Aorta (tissue), 5 donors: ENCODE results near the gene FOXS1. TPM values are rescaled to one million over a fixed set of nuclear protein-coding genes. Genes with fewer than 3 reads are reported as not detected.

ENCODE experiments used
- ATAC-seq: fragments of 200-7000 bp; cut with Tn5 transposase; one replicate; pipeline ENCODE4 v1.9.1; 2022; ENCODE audit warnings: moderate library complexity; ENCODE audit not compliant: low FRiP score
- DNase-seq, 2 donors: peaks; one replicate each; pipeline ENCODE4 v3.0.0-alpha.2; 2020
- H3K27ac ChIP-seq, 2 donors: one replicate each; pipeline ENCODE4 v1.5.1; 2013; ENCODE audit warnings: low read length in 2 of 2, mild to moderate bottlenecking in 2 of 2, moderate library complexity in 2 of 2, control low read depth in 1 of 2, inconsistent platforms in 1 of 2, low read depth in 1 of 2
- H3K27me3 ChIP-seq, 2 donors: one replicate each; pipeline ENCODE4 v1.6.1; 2013; ENCODE audit warnings: control low read depth in 1 of 2, low read length in 1 of 2, mild to moderate bottlenecking in 1 of 2, moderate library complexity in 1 of 2; ENCODE audit not compliant: insufficient read depth in 2 of 2, control insufficient read depth in 1 of 2
- H3K36me3 ChIP-seq, 2 donors: one replicate each; pipeline ENCODE4 v1.6.1; 2013; ENCODE audit warnings: control low read depth in 1 of 2, low read length in 1 of 2, mild to moderate bottlenecking in 1 of 2; ENCODE audit not compliant: insufficient read depth in 2 of 2, control insufficient read depth in 1 of 2
- H3K4me1 ChIP-seq, 2 donors: one replicate each; pipeline ENCODE4 v1.6.1; 2013; ENCODE audit warnings: low read length in 2 of 2, control low read depth in 1 of 2, mild to moderate bottlenecking in 1 of 2, moderate library complexity in 1 of 2; ENCODE audit not compliant: insufficient read depth in 2 of 2, control insufficient read depth in 1 of 2
- H3K4me3 ChIP-seq, 2 donors: one replicate each; pipeline ENCODE4 v1.5.1; 2013; ENCODE audit warnings: low read length in 2 of 2, control low read depth in 1 of 2, mild to moderate bottlenecking in 1 of 2
- H3K9me3 ChIP-seq: one replicate; pipeline ENCODE4 v1.6.1; 2013; ENCODE audit warnings: mild to moderate bottlenecking, low read length; ENCODE audit not compliant: control insufficient read depth
- WGBS, 2 donors: extraction: QIAGEN DNeasy Blood & Tissue Kit; methylation state at CpG; one replicate each; pipeline ENCODE4 v1.1.7; 2013; 5-methylcytosine and 5-hydroxymethylcytosine counted together
- intact Hi-C, 2 donors: fragments of 100-400 bp; cut with DNase I; formaldehyde crosslinking; loops; one replicate each; pipeline versions ENCODE4 v1.14.2 to v1.15.0; 2022
- polyA plus RNA-seq, 2 donors: library from polyadenylated mRNA; stranded (reverse); fragments of 200-250 nt; gene quantifications; one replicate each; pipeline ENCODE4 v1.2.3, GENCODE V29; 2013
- total RNA-seq, 2 donors: library from RNA; stranded (reverse); fragmentation: NEBNext Ultra II Directional; extraction: Animal tissue kit (Norgen Biotek cat#: 25700); gene quantifications; one replicate each; pipeline ENCODE4 v1.2.1, GENCODE V29; 2021
- donor health status: healthy with polysubstance abuse.
- donor health status: Bipolar disorder and iron deficiency.
- donor health status: DM: no; HTN: no; CAD: no.
- donor health status: DM: no; HTN: no; CAD: no.
- donor health status: DM: yes; HTN: yes; CAD: no.

Gene FOXS1
- total and polyA plus RNA-seq, 4 donors, result 10.0 to 76.4 (median 15.8) TPM

DNA sequence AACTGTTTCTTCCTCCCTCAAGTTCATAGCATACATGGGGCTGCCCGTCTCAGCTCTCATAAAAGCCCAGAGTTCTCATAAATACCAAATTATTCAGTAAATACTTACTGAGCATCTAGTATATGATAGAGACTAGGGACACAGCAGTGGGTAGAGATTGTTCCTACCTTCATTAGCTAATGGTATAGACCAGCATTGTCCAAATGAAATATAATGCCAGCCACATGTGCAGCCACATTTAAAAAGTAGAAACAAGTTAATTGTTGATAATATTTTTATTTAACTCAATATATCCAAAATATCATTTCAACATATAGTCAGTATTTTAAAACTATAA, 26.2 kb upstream of the FOXS1 start:
- no peaks in the 10 kb centered on the region for H3K4me1 ChIP-seq
- no peaks in the 10 kb centered on the region for H3K9me3 ChIP-seq
- WGBS, 2 donors, result 95 to 98% methylated on average over 1 of the region's 1 CpG
- no peaks in the 10 kb centered on the region for H3K27me3 ChIP-seq
- H3K27ac ChIP-seq, result no peak overlapping the region
- ATAC-seq (no peak), DNase-seq (no peak)
- no peak overlapping the region for H3K4me3 ChIP-seq
- no peaks in the 10 kb centered on the region for H3K36me3 ChIP-seq
- intact Hi-C loops, result no loop called here

DNA sequence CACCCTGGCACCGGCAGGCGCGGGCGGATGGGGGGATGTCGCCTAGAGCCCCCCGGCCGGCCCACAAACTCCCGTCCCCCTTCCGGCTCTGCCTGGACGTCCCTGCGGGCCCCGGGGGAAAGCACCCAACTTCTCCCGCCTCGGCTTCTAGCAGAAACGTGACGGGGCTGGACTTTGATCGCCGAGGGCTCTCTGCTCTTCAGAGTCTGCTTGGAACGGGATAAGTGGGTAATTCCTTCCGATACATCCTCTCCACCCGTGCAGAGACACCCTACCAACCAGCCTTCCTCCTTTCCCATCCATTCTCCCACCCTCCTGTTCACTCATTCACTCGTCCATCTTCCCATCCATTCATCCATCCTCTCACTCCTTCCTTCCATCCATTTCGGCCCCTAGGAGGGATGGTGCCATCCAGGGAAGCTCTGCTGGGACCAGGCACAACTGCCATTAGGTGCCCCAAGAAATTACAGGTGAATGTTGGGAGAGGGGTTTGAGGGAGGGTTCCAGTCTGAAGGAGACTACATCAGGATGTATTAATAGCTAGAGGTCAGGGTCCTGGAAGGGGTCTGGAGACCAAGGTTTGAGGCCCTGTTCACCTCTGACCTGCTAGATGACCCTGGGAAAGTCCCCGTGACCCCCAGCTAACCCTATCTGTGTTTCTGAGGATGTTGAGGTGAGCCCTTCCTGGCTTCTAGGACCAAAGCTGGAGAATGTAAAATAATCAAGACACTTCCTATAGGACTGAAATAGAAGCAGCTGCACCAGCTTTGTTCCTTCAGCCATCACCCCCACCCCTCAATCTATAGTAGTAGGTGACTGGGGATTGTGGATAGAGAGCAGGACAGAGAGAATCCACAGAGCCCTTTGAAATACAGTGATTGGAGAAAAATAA, 25.6 kb upstream of the FOXS1 start:
- DNase-seq (no peak), ATAC-seq (no peak)
- H3K9me3 ChIP-seq, result no peaks in the 10 kb centered on the region
- H3K27me3 ChIP-seq, result no peaks in the 10 kb centered on the region
- H3K36me3 ChIP-seq, result no peaks in the 10 kb centered on the region
- H3K27ac ChIP-seq, result no peak overlapping the region
- intact Hi-C loops, result no loop called here
- H3K4me3 ChIP-seq, result peak overlapping the region; percentile 41 to 90
- no peaks in the 10 kb centered on the region for H3K4me1 ChIP-seq
- WGBS, 2 donors, result 5% methylated on average over 17 to 24 of the region's 24 CpGs

DNA sequence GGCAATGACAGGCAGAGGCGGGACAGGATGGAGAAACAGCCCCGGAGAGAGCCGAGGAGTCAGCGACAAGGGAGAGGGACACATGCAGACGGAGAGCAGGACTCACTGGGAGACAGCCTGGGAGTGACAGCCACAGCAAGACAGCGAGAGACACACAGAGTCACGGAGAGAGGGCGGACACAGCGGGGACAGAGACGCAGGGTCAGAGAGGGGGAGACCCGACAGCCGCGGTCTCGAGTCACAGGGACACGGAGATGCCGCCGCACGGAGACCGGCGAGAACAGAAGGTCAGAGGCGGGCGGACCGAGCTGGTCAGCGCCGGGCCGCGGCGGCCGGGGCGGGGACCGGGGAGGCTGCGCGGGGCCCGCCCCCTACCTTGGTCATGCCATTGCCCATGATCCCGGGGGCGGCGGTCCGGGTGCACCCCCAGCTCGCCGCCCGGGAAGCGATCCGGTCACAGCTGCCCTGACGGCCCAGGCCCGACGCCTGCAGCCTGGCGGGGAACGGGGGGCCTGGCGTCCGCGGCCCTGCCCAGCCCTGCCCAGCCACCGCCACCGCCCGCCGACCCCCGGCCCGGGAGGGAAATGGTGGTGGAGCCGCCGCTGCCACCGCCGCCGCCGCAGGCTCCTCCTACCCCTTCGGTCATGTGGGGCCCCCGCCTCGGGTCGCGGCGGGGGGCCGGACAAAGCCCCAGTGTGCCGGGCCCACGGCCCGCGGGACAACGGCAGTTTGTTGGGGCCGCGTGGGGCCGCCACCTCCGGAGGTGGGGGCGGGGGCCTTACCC, 24.7 kb upstream of the FOXS1 start, which contains the start of the genes DUSP15 and TTLL9:
Gene DUSP15 (minus strand): TSS at position 586 of the 784 bp plus-strand sequence. CDS start 190 bp downstream, at position 396.
Gene TTLL9 (plus strand): TSS at position 693 of the 784 bp plus-strand sequence. CDS start 493 bp downstream, outside the sequence.
- Histone ChIP-seq H3K4me1 (no peaks in the 10 kb centered on the region), H3K27me3 (no peaks in the 10 kb centered on the region), H3K4me3 (peak within 1 kb of the TSS; percentile 41 to 90), H3K9me3 (no peaks in the 10 kb centered on the region), H3K27ac (peak within 1 kb of the TSS in 1 of 2 donors; percentile 3), H3K36me3 (no peaks in the 10 kb centered on the region)
- peak; percentile 70 to 84 for DNase-seq
- intact Hi-C loops, result no loop called here
- 1% methylated on average over 58 to 80 of the region's 80 CpGs for WGBS, 2 donors
- ATAC-seq, result peak; percentile 85

DNA sequence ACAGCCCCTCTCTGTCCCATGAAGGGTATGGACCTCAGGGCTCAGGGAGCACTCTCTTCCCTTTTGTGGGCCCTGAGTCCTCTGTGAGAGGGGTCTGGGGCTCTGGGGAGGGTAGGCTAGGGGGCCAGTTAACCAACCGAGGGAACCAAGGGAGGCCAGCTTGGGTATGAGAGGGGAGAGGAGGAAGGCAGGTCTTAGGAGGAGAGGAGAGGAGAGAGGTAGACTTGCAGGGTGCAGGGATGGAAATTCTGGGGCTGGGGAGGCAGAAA, 24.2 kb upstream of the FOXS1 start:
- ATAC-seq, result peak; percentile 10
- Histone ChIP-seq H3K9me3 (no peaks in the 10 kb centered on the region), H3K36me3 (no peaks in the 10 kb centered on the region), H3K4me3 (peak overlapping the region in 1 of 2 donors; percentile 41), H3K27me3 (no peaks in the 10 kb centered on the region), H3K4me1 (no peaks in the 10 kb centered on the region), H3K27ac (peak overlapping the region in 1 of 2 donors; percentile 3)
- DNase-seq, result no peak
- intact Hi-C loops, result no loop called here
- WGBS, 2 donors, result 0 to 2% methylated on average over 1 of the region's 1 CpG

DNA sequence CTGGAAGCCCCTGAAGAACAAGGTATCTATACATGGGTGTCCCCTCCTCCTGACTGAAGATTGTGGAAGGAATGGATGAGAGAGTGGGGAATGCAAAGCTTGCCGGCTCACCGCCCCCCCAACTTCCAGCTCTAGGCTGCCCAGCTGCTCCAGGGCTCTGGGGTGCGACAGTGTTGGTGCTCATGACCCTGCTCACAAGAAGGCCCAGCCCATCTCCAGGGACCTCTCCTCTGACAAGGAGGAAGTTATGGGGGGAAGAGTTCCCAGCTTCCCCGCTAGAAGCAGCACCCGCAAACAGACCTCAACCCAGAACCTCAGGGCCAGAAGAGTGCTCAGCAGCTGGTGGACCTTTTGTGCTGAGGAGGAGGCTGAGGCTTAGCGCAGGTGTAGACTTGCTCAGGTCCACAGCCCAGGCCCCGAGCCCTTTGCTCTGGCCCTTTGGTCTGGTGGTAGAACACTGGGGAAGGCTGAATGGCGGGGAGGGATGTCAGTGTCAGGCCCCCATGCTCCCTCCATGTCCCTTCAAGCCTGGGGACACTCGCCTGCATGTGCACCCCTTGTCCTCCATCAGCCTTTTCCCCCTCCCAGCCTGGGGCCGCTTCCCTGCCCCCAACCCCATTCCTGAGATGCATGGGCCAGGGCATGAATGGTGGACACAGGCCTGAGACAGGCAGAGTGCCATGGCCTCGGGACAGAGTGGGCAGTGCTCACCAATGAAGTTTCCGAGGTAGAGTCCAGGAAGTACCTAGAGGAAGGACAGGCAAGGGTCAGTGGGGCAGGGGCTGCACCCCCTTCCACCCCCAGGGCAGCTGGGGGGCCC, 23.7 kb upstream of the FOXS1 start:
- no peaks in the 10 kb centered on the region for H3K4me1 ChIP-seq
- ATAC-seq, result no peak
- DNase-seq, result no peak
- H3K4me3 ChIP-seq, result no peak overlapping the region
- H3K9me3 ChIP-seq, result no peaks in the 10 kb centered on the region
- WGBS, 2 donors, result 66 to 72% methylated on average over 12 of the region's 12 CpGs
- H3K27ac ChIP-seq, result no peak overlapping the region
- intact Hi-C loops, result no loop called here
- no peaks in the 10 kb centered on the region for H3K27me3 ChIP-seq
- no peaks in the 10 kb centered on the region for H3K36me3 ChIP-seq

- Histone ChIP-seq H3K36me3 (no peaks in the 10 kb centered on the region), H3K27me3 (no peaks in the 10 kb centered on the region), H3K27ac (no peak overlapping the region), H3K4me3 (no peak overlapping the region), H3K9me3 (no peaks in the 10 kb centered on the region), H3K4me1 (no peaks in the 10 kb centered on the region)
- 79 to 80% methylated on average over 3 of the region's 3 CpGs for WGBS, 2 donors
- no peak for DNase-seq
- intact Hi-C loops, result no loop called here
- no peak for ATAC-seq
Measured at GRCh38 chr20:31866221-31866620, 20.8 kb upstream of the FOXS1 start.

DNA sequence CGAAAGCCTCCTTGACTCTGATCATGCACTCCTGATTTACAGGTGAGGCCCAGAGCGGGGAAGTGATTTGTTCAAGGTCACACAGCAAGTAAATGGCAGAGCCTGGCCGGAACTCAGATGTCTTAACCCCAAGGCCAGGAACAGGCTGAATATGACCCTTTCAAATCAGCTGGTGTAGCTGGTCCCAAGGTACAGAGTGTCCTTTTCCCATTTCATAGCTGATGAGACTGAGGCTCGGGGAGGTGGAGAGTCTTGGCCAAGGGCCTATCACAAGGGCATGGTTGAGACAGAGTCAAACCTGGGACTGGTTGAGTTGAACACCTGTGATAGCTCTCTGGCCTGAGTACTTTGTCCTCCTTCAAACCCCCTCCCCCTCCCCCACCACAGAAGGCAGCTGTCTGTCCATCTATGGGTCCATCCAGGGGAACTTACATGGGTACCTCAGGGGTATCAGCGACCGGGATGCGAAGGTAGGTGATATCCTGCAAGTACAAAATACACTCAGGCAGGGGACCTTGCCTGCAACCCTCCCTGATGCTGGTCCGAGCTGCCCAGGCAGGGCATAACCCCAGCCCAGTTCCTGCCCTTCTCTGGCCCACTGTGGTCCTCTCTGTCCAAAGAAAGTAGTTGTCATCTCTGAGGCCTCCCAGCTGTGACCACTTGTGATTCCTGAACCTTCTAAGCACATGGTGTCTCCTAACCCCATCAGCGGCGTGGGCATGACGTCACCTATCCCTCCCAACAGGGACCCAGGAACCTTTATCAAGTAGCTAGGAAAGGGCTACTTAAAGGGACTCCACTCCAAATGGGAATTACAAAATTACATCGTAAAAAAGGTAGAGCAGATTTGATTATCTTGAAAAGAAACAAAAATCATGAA, 19.4 kb upstream of the FOXS1 start:
- no peak overlapping the region for H3K27ac ChIP-seq
- no peaks in the 10 kb centered on the region for H3K36me3 ChIP-seq
- intact Hi-C loops, result no loop called here
- WGBS, 2 donors, result 79 to 95% methylated on average over 12 of the region's 12 CpGs
- DNase-seq (no peak), ATAC-seq (no peak)
- no peaks in the 10 kb centered on the region for H3K4me1 ChIP-seq
- H3K27me3 ChIP-seq, result no peaks in the 10 kb centered on the region
- no peaks in the 10 kb centered on the region for H3K9me3 ChIP-seq
- H3K4me3 ChIP-seq, result no peak overlapping the region
